ENCODE results near the gene C19orf25.

- TF ChIP-seq MXI1 (conservative IDR thresholded peaks at IDR 0.05; ENCODE audit: poor library complexity, severe bottlenecking) (no peak), POLR2AphosphoS5 (IDR thresholded peaks at IDR 0.05) (no peak), EP300 (conservative IDR thresholded peaks at IDR 0.05; ENCODE audit: poor library complexity, severe bottlenecking) (no peak), TAF1 (IDR thresholded peaks at IDR 0.05; ENCODE audit: low read depth) (no peak), RAD21 (conservative IDR thresholded peaks at IDR 0.05) (no peak), SMC3 (conservative IDR thresholded peaks at IDR 0.05; ENCODE audit: poor library complexity) (no peak), EZH2 (IDR thresholded peaks at IDR 0.05; ENCODE audit: borderline replicate concordance, insufficient read depth, low read length, poor library complexity, severe bottlenecking) (no peak)
- TF ChIP-seq, protein P1, sequence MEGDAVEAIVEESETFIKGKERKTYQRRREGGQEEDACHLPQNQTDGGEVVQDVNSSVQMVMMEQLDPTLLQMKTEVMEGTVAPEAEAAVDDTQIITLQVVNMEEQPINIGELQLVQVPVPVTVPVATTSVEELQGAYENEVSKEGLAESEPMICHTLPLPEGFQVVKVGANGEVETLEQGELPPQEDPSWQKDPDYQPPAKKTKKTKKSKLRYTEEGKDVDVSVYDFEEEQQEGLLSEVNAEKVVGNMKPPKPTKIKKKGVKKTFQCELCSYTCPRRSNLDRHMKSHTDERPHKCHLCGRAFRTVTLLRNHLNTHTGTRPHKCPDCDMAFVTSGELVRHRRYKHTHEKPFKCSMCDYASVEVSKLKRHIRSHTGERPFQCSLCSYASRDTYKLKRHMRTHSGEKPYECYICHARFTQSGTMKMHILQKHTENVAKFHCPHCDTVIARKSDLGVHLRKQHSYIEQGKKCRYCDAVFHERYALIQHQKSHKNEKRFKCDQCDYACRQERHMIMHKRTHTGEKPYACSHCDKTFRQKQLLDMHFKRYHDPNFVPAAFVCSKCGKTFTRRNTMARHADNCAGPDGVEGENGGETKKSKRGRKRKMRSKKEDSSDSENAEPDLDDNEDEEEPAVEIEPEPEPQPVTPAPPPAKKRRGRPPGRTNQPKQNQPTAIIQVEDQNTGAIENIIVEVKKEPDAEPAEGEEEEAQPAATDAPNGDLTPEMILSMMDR (IDR thresholded peaks at IDR 0.05; ENCODE audit: poor library complexity, severe bottlenecking): no peak
- TF ChIP-seq, protein P2, sequence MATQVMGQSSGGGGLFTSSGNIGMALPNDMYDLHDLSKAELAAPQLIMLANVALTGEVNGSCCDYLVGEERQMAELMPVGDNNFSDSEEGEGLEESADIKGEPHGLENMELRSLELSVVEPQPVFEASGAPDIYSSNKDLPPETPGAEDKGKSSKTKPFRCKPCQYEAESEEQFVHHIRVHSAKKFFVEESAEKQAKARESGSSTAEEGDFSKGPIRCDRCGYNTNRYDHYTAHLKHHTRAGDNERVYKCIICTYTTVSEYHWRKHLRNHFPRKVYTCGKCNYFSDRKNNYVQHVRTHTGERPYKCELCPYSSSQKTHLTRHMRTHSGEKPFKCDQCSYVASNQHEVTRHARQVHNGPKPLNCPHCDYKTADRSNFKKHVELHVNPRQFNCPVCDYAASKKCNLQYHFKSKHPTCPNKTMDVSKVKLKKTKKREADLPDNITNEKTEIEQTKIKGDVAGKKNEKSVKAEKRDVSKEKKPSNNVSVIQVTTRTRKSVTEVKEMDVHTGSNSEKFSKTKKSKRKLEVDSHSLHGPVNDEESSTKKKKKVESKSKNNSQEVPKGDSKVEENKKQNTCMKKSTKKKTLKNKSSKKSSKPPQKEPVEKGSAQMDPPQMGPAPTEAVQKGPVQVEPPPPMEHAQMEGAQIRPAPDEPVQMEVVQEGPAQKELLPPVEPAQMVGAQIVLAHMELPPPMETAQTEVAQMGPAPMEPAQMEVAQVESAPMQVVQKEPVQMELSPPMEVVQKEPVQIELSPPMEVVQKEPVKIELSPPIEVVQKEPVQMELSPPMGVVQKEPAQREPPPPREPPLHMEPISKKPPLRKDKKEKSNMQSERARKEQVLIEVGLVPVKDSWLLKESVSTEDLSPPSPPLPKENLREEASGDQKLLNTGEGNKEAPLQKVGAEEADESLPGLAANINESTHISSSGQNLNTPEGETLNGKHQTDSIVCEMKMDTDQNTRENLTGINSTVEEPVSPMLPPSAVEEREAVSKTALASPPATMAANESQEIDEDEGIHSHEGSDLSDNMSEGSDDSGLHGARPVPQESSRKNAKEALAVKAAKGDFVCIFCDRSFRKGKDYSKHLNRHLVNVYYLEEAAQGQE (IDR thresholded peaks at IDR 0.05; ENCODE audit: borderline replicate concordance): no peak
Observed at GRCh38 chr19:1516395-1516753, 37.4 kb upstream of the C19orf25 start.
